CD4-positive, alpha-beta T cell treated with Interleukin-17A for 4 hours (primary cell): Measurements from ENCODE around the gene SCAF1.

ENCODE experiments used
- DNase-seq: peaks from one replicate; pipeline ENCODE4 v3.0.0-alpha.2; 2020; ENCODE audit warnings: mixed read lengths

Gene SCAF1

DNA sequence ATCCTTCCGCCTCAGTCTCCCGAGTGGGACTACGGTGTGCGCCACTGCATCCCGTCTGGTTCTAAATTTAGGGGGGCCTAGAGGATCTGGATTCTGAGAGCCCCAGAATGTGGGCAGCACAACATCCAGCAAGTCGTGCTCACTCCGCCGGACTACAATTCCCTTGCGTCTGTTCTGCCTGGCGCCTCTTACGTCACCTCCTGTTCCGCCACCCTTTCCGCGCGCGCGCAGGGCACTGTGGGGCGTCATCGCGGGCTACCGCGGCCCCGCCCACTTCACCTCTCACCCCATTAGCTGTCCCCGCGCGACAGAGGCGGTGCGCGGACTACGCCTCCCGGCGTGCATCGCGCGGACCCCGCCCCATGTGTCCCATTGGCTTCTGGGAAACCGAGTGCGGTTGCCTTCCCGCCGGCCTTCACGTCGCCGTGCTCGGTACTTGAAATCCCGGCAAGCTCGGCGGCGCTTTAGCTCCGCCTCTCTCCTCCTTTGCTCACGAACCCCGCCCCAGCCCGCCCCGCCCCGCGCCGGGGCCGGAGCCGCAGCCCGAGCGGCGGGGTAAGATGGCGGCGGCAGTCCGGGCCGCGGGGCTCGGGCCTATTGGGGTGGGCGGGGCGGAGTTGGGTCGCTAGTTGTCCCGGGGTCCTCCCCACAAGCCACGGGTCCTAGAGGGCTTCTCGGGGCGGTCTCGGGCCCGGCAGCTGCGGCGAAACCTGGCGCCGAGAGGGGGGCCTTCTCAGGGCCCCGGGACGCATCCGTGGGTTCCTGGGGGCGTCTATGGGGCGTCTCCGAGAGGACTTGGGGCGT lies at the start of gene SCAF1:
Gene SCAF1, plus strand, starts transcription at position 522 of the 804 bp plus-strand sequence. CDS start 2,818 bp downstream, outside the sequence.
- peak; percentile 99 for DNase-seq

DNA sequence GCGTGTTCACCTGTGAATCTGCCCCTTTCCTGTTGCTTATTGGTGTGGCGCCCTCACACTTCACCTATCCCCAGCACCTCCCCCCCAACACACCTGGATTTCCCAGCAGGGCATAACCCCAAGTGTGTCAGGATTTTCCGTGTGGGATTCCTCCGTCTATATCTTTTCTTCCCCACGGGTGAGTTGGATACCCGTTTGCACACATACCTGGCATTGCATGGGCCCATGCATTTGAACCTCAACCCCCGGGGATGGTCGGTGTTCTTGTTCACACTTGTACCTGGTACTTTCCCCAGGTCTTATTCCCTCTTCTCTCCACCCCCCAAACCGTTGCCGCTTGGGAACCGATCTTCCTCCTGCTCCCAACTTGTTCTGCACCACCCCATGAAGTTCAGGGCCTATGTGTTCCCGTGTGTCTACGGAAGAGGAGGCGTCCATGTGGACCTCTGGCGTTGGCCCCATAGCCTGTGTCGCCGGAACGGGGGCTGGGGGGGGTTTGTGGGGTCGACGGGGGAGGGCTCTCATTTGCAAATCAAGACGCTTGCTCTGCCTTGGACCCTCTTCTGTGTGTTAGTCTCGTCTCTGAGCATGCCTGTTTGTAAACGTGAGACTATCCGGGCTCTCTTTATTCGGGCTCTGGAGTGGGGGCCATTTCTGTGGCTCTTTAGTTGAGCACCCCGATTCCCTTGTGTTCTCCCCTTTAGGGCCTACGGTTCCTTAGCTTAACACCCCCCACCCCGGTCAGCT lies 49.4 kb upstream of the SCAF1 start:
- no peak for DNase-seq

GRCh38 chr19:49593233-49594113 lies 48.5 kb upstream of the SCAF1 start:
- peak; percentile 95 for DNase-seq

DNA sequence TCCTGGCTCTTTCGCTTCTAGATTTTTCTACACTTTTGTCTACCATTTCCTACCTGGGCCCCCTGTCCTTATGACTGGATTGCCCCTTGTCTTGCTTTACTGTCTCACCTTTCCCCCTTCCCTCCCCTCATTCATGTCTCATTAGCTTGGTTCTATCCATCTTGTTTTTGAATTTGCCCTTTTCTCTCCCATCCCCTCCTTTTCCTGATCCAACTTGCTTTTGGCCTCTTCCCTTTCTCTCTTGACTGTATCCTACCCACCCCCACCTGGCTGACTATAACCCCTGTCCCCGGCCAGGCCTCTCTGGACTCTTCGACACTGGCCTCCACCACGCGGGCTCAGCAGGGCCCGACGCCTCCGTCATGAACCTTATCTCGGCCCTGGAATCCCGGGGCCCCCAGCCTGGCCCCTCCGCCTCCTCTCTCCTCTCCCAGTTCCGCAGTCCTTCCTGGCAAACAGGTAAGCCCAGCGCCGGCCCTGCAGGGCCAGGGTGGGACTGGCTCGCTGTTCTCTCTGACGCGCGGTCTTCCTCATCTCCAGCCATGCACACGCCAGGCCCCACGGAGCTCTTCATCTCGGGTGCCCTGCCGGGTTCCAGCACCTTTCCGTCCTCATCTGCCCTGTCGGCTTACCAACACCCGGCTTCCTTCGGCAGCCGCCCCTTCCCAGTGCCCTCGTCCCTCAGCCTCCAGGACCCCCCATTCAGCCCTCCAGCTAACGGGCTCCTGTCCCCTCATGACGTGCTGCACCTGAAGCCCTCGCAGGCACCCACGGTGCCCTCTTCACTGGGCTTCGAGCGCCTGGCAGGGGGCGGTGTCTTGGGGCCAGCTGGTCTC lies 47.6 kb upstream of the SCAF1 start:
- no peak for DNase-seq

DNA sequence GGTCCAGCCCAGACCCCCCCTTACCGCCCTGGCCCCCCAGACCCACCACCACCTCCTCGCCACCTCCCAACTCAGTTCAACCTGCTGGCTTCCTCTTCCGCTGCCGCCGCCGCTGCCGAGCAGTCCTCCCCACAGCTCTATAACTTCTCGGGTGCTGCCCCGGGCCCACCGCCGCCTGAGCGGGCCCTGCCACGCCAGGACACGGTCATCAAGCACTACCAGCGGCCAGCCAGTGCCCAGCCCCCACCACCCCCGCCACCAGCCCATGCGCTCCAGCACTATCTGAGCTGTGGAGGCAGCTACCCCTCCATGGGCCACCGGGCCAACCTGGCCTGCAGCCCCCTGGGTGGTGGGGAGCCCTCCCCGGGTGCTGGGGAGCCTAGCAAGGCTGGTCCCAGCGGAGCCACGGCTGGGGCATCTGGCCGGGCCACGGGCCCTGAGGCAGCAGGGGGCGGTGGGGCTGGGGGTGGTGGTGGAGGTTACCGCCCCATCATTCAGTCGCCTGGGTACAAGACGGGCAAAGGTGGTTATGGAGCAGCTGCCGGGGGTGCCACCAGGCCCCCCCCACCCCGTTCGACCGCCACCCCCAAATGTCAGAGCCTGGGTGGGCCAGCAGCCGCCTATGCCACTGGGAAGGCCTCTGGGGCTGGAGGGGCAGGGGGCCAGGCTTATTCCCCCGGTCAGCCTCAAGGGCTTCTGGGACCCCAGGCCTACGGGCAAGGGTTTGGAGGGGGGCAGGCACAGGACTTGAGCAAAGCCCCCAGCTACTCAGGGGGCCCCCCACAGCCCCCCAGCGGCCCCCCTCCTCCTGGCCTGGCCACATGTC lies 46.8 kb upstream of the SCAF1 start:
- no peak for DNase-seq

- DNase-seq, result no peak
Observed at GRCh38 chr19:49595819-49596404, 46.1 kb upstream of the SCAF1 start.

DNA sequence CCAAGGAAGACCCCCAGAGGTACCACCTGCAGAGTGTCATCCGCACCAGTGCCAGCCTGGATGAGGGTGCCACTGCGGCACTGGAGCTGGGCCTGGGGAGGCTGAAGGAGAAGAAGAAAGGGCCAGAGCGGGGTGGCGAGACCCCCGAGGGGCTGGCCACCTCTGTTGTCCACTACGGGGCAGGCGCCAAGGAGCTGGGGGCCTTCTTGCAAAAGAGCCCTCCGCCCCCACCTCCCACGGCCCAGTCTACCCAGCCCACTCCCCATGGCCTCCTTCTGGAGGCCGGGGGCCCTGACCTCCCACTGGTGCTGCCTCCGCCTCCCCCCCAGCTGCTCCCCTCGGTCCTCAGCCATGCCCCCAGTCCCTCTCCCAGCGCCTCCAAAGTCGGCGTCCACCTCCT lies 45.6 kb upstream of the SCAF1 start:
- DNase-seq, result no peak

DNA sequence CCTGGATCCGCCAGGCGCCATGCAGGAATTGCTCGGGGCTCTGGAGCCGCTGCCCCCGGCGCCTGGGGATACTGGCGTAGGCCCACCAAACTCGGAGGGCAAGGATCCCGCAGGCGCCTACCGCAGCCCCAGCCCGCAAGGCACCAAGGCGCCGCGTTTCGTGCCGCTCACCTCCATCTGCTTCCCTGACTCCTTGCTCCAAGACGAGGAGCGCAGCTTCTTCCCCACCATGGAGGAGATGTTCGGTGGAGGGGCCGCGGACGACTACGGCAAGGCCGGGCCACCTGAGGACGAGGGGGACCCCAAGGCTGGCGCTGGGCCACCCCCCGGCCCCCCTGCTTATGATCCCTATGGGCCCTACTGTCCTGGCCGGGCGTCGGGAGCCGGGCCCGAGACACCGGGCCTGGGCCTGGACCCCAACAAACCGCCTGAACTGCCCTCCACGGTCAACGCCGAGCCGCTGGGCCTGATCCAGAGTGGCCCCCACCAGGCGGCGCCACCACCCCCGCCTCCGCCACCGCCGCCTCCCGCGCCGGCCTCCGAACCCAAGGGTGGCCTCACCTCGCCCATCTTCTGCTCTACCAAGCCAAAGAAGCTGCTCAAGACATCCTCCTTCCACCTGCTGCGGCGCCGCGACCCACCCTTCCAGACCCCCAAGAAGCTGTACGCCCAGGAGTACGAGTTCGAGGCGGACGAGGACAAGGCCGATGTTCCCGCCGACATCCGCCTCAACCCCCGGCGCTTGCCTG lies 44.9 kb upstream of the SCAF1 start:
- DNase-seq, result no peak

DNA sequence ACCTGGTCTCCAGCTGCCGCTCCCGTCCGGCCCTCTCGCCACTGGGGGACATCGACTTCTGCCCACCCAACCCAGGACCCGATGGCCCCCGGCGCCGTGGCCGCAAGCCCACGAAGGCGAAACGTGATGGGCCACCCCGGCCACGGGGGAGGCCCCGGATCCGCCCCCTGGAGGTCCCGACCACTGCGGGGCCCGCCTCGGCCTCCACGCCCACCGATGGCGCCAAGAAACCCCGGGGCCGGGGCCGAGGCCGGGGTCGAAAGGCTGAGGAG lies 44.4 kb upstream of the SCAF1 start:
- no peak for DNase-seq

GRCh38 chr19:49599378-49600295 lies 42.4 kb upstream of the SCAF1 start:
- no peak for DNase-seq

DNA sequence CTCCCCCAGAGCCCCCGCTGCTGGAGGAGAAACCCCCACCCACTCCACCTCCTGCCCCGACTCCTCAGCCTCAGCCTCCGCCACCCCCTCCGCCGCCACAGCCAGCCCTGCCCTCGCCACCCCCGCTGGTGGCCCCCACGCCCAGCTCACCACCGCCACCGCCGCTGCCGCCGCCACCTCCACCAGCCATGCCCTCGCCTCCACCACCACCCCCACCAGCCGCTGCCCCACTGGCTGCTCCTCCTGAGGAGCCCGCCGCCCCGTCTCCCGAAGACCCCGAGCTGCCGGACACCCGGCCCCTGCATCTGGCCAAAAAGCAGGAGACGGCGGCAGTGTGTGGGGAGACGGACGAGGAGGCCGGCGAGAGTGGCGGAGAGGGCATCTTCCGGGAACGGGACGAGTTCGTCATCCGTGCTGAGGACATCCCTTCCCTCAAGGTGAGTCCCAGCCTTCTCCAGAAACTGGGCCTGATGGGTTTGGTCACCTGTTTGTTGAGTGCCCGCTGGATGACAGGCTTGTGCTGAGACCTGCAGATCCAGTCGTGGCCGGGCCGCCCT lies 40.4 kb upstream of the SCAF1 start:
- DNase-seq, result no peak

- DNase-seq, result no peak
Observed at GRCh38 chr19:49602806-49603205, 39.2 kb upstream of the SCAF1 start.

DNA sequence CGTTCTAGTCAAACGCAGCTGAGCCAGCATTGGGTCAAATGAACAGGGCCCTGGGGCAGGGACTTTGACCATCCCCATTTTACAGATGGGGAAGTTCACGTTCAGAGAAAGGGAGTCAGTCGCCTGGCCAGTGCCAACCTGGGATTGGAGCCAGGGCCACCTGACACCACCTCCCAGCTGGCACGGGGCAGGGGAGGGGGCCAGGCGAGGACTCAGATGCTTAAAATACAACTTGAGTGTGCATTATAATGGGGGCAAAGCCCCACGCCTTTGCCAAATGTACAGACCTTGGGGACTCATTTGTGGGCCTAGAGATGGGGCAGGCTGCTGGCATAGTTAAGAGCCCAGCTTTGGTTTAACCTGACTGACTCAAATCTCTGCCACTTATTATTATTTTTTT lies 36.4 kb upstream of the SCAF1 start:
- DNase-seq, result no peak

- DNase-seq, result no peak
Observed at GRCh38 chr19:49609499-49610092, 32.4 kb upstream of the SCAF1 start.

DNA sequence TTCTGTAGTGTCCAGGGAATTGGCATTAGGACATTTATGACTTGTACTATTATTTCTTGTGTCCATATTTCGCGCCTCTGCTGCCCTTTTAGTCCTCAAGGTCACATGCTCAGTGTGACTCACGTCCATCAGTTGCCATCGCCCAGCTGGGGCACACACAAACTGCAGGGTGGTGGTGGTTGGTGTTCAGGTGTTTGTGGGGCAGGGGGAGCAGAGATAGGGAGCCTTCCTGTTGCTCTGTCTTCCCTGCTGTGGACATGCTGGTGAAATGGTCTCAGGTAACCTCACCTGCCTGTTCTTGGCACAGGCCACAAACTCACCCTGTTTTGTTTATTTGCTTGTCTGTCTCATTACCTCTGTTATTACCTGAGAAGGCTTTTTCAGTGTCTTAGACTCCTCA lies 28.6 kb upstream of the SCAF1 start:
- DNase-seq, result no peak

DNA sequence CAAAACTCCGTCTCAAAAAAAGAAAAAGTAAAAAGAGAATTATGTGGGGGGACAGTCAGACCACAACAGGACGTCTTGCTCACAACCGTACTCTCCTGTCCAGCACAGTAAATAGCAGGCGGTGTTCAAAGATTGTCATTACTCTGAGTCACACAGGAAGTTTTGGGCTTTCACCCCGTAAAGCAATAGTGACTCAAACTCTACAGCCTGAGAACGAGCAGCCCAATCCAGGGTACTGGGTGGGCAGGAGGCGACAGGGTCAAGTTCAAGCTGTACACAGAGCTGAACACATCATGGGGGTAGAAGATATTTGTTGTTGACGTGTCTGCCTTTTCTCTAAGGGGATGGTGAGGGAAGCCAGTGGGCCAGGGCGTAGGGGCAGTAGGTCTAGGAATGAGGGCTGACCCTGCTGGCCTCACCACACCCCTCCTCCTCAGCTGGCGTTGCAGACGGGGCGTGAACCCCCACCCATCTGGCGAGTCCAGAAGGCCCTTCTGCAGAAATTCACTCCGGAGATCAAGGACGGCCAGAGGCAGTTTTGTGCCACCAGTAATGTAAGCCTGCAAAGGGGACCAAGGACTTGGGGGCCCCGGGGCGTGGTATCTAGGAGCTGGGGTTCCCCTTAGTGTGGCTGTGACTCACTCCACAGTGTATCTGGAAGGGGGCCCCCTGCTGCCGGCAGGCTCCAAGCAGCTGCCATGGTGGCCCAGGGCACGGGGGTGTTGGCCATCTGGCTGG lies 27.7 kb upstream of the SCAF1 start:
- no peak for DNase-seq

GRCh38 chr19:49615861-49616260 lies 26.1 kb upstream of the SCAF1 start:
- DNase-seq, result no peak

- no peak for DNase-seq
Observed at GRCh38 chr19:49616532-49616931, 25.5 kb upstream of the SCAF1 start.
